Body of pancreas (tissue), 4 donors: Measurements from ENCODE around the gene MAPK8IP1.

Experiments
- POLR2A ChIP-seq, 3 donors: fragments of 450-650 bp; IDR thresholded peaks; one replicate each; pipeline ENCODE4 v1.6.1; 2016; ENCODE audit warnings: antibody characterized with exemption in 3 of 3, mild to moderate bottlenecking in 2 of 3
- TF ChIP-seq, protein P1 (sequence below), 7 experiments: fragments of 450-650 bp in 4 of 7; fragments of 200-600 bp in 3 of 7; sonication (generic) in 3 of 7; IDR thresholded peaks; one replicate each; pipeline ENCODE4 v1.5.1; 2016 to 2019; ENCODE audit warnings: antibody characterized with exemption in 7 of 7

DNA sequence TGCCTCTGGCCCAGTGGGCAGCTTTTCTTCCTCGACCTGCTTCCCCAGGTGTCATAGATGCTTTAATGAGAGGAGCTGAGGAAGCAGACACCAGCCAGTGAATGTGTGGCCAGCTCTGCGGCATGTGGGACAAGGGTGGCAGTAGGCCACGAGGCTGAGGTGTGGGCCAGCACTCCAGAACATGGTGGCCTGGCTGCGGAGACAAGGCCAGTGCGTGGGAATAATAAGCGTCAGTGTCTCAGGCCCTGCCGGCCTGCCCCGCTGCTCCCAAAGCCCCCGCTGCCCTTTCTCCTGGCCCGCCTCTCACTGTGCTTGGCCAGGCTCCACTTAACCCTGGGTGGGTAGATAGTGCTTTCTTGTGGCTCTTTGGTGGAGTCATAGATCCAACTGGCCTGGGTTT, 2.1 kb downstream of the MAPK8IP1 start:
- TF ChIP-seq, protein P1, sequence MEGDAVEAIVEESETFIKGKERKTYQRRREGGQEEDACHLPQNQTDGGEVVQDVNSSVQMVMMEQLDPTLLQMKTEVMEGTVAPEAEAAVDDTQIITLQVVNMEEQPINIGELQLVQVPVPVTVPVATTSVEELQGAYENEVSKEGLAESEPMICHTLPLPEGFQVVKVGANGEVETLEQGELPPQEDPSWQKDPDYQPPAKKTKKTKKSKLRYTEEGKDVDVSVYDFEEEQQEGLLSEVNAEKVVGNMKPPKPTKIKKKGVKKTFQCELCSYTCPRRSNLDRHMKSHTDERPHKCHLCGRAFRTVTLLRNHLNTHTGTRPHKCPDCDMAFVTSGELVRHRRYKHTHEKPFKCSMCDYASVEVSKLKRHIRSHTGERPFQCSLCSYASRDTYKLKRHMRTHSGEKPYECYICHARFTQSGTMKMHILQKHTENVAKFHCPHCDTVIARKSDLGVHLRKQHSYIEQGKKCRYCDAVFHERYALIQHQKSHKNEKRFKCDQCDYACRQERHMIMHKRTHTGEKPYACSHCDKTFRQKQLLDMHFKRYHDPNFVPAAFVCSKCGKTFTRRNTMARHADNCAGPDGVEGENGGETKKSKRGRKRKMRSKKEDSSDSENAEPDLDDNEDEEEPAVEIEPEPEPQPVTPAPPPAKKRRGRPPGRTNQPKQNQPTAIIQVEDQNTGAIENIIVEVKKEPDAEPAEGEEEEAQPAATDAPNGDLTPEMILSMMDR (IDR thresholded peaks at IDR 0.05) = no peak
- TF ChIP-seq POLR2A (IDR thresholded peaks at IDR 0.05) = no peak
